Measurements from ENCODE around the gene NLGN1.

DNA sequence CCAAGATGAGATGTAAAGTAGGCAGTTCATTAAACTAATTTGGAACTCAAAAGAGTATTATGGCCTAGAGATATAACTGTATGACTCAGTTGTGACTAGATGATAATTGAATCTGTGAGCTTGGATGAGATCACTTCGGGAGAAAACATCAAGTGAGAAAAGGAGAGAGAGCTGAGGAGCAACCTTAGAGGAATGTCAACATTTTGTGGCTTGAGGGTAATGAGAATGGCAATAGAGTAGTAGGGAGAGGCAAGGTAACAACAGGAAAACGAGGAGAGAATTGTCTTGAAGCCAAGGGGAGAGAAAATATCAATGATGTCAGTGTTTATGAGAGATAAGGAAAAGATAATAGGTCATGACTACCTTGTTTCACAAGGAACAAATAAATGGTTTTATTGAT is 580.2 kb downstream of the NLGN1 start:
- TF ChIP-seq, protein P1, sequence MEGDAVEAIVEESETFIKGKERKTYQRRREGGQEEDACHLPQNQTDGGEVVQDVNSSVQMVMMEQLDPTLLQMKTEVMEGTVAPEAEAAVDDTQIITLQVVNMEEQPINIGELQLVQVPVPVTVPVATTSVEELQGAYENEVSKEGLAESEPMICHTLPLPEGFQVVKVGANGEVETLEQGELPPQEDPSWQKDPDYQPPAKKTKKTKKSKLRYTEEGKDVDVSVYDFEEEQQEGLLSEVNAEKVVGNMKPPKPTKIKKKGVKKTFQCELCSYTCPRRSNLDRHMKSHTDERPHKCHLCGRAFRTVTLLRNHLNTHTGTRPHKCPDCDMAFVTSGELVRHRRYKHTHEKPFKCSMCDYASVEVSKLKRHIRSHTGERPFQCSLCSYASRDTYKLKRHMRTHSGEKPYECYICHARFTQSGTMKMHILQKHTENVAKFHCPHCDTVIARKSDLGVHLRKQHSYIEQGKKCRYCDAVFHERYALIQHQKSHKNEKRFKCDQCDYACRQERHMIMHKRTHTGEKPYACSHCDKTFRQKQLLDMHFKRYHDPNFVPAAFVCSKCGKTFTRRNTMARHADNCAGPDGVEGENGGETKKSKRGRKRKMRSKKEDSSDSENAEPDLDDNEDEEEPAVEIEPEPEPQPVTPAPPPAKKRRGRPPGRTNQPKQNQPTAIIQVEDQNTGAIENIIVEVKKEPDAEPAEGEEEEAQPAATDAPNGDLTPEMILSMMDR (IDR thresholded peaks at IDR 0.05) = no peak
- TF ChIP-seq POLR2A (IDR thresholded peaks at IDR 0.05) = no peak

All from heart left ventricle (tissue), 13 donors.